Neural cell (in vitro differentiated cells): ENCODE results near the gene EYS. TPM values are rescaled to one million over a fixed set of nuclear protein-coding genes. Genes with fewer than 3 reads are reported as not detected.

Experiments
- H2AFZ ChIP-seq: fragments of 200-600, 300-800 bp; sonication (generic), shearing (Covaris generic); 2 replicates; pipeline ENCODE4 v1.6.0; 2014; ENCODE audit warnings: low read depth, mild to moderate bottlenecking, antibody characterized with exemption, low read length, moderate library complexity
- H3F3A ChIP-seq: fragments of 200-600 bp; shearing (Covaris generic); 2 replicates; pipeline ENCODE4 v1.6.1; 2016; ENCODE audit warnings: mild to moderate bottlenecking, moderate library complexity, mixed read lengths, antibody characterized with exemption, low read length; ENCODE audit not compliant: insufficient read depth, poor library complexity, severe bottlenecking
- H3K27ac ChIP-seq: fragments of 200-600, 300-800 bp; sonication (generic), shearing (Covaris generic); 2 replicates; pipeline ENCODE4 v1.5.1; 2014; ENCODE audit warnings: mild to moderate bottlenecking, low read length, moderate library complexity
- H3K27me3 ChIP-seq: fragments of 300-800, 200-600 bp; sonication (generic), shearing (Covaris generic); 2 replicates; pipeline ENCODE4 v1.6.0; 2014; ENCODE audit warnings: mild to moderate bottlenecking, low read depth, low read length, moderate library complexity; ENCODE audit not compliant: insufficient read depth
- H3K36me3 ChIP-seq: fragments of 300-800, 200-600 bp; sonication (generic), shearing (Covaris generic); 2 replicates; pipeline ENCODE4 v1.5.1; 2014; ENCODE audit warnings: mild to moderate bottlenecking, antibody characterized with exemption, low read length, moderate library complexity; ENCODE audit not compliant: insufficient read depth
- H3K4me2 ChIP-seq: fragments of 300-800, 200-600 bp; sonication (generic), shearing (Covaris generic); 2 replicates; pipeline ENCODE4 v1.6.0; 2014; ENCODE audit warnings: mild to moderate bottlenecking, low read length
- H3K4me3 ChIP-seq: fragments of 300-800, 200-600 bp; sonication (generic), shearing (Covaris generic); 2 replicates; pipeline ENCODE4 v1.5.1; 2014; ENCODE audit warnings: mild to moderate bottlenecking, low read length, moderate library complexity
- H3K79me2 ChIP-seq: fragments of 200-600 bp; shearing (Covaris generic); replicated peaks from 2 replicates; pipeline ENCODE4 v1.6.0; 2014; ENCODE audit warnings: mild to moderate bottlenecking, low read length, moderate library complexity; ENCODE audit not compliant: insufficient read depth
- H3K9ac ChIP-seq: fragments of 300-800, 200-600 bp; sonication (generic), shearing (Covaris generic); 2 replicates; pipeline ENCODE4 v1.6.1; 2016; ENCODE audit warnings: mild to moderate bottlenecking, low read length, mixed read lengths
- H3K9me2 ChIP-seq: fragments of 200-600 bp; shearing (Covaris generic); 2 replicates; pipeline ENCODE4 v1.6.1; 2016; ENCODE audit warnings: mild to moderate bottlenecking, low read length, mixed read lengths; ENCODE audit not compliant: insufficient read depth
- H3K9me3 ChIP-seq: fragments of 200-600, 300-800 bp; sonication (generic), shearing (Covaris generic); 2 replicates; pipeline ENCODE4 v1.6.1; 2016; ENCODE audit warnings: mild to moderate bottlenecking, mixed run types, low read length, moderate library complexity, mixed read lengths
- H4K20me1 ChIP-seq: fragments of 200-600 bp; shearing (Covaris generic); 2 replicates; pipeline ENCODE4 v1.6.1; 2016; ENCODE audit warnings: mild to moderate bottlenecking, mixed run types; ENCODE audit not compliant: insufficient read depth
- CTCF ChIP-seq: fragments of 450-650 bp; IDR thresholded peaks from 2 replicates; pipeline ENCODE4 v1.5.1; 2014; ENCODE audit warnings: antibody characterized with exemption, mild to moderate bottlenecking, moderate library complexity; ENCODE audit not compliant: poor library complexity, severe bottlenecking
- EP300 ChIP-seq: fragments of 450-650 bp; conservative IDR thresholded peaks from 2 replicates; pipeline ENCODE4 v1.6.1; 2014; ENCODE audit warnings: antibody characterized with exemption, mild to moderate bottlenecking, moderate library complexity; ENCODE audit not compliant: poor library complexity, severe bottlenecking
- EZH2 ChIP-seq: fragments of 200-600, 300-800 bp; shearing (Covaris generic), sonication (generic); IDR thresholded peaks from 2 replicates; pipeline ENCODE4 v1.6.1; 2014; ENCODE audit warnings: antibody characterized with exemption, low read length, borderline replicate concordance, mild to moderate bottlenecking; ENCODE audit not compliant: insufficient read depth, poor library complexity, severe bottlenecking
- MXI1 ChIP-seq: fragments of 450-650 bp; conservative IDR thresholded peaks from 2 replicates; pipeline ENCODE4 v1.6.1; 2014; ENCODE audit warnings: antibody characterized with exemption, mild to moderate bottlenecking; ENCODE audit not compliant: poor library complexity, severe bottlenecking
- POLR2AphosphoS5 ChIP-seq: IDR thresholded peaks from 2 replicates; pipeline ENCODE4 v1.6.1; 2012
- RAD21 ChIP-seq: fragments of 450-650 bp; conservative IDR thresholded peaks from 2 replicates; pipeline ENCODE4 v1.6.1; 2014; ENCODE audit warnings: antibody characterized with exemption, mild to moderate bottlenecking, moderate library complexity
- REST ChIP-seq: IDR thresholded peaks from 2 replicates; pipeline ENCODE4 v1.6.1; 2012; ENCODE audit warnings: borderline replicate concordance
- SMC3 ChIP-seq: fragments of 450-650 bp; conservative IDR thresholded peaks from 2 replicates; pipeline ENCODE4 v1.6.1; 2014; ENCODE audit warnings: antibody characterized with exemption, mild to moderate bottlenecking, moderate library complexity; ENCODE audit not compliant: poor library complexity
- TAF1 ChIP-seq: IDR thresholded peaks from 2 replicates; pipeline ENCODE4 v1.6.1; 2012; ENCODE audit warnings: low read depth
- polyA plus RNA-seq: library from polyadenylated mRNA; depleted of rRNA; stranded (reverse); fragments of >200 nt; gene quantifications from 2 replicates; pipeline ENCODE4 v1.2.3, GENCODE V29; 2014

The EYS gene
- polyA plus RNA-seq, 1 donor from 2014 or later = 0.38 TPM

- Histone ChIP-seq H3K79me2 (no peaks in the 10 kb centered on the region), H3K9me2 (no peaks in the 10 kb centered on the region), H4K20me1 (no peaks in the 10 kb centered on the region), H2AFZ (no peak overlapping the region), H3K27ac (no peak overlapping the region), H3K4me2 (no peak overlapping the region), H3K4me3 (no peak overlapping the region), H3F3A (no peaks in the 10 kb centered on the region), H3K36me3 (no peaks in the 10 kb centered on the region), H3K9ac (no peak overlapping the region), H3K9me3 (peaks cover 3% of the 10 kb centered on the region), H3K27me3 (no peaks in the 10 kb centered on the region)
- TF ChIP-seq TAF1 (no peak), POLR2AphosphoS5 (no peak), RAD21 (no peak), EZH2 (no peak), MXI1 (no peak), SMC3 (no peak), CTCF (no peak), REST (no peak), EP300 (no peak)
Observed at GRCh38 chr6:64288351-64288750, 1418.7 kb downstream of the EYS start.

GRCh38 chr6:64281167-64281566 is 1425.9 kb downstream of the EYS start:
- H3K9me3 ChIP-seq = peaks cover 3% of the 10 kb centered on the region

More at GRCh38 chr6:64281167-64281566, 1425.9 kb downstream of the EYS start:
- Histone ChIP-seq H3K9me2 (no peaks in the 10 kb centered on the region), H3F3A (no peaks in the 10 kb centered on the region), H3K4me2 (no peak overlapping the region), H3K9ac (no peak overlapping the region), H2AFZ (no peak overlapping the region), H3K4me3 (no peak overlapping the region), H4K20me1 (no peaks in the 10 kb centered on the region), H3K27me3 (no peaks in the 10 kb centered on the region), H3K36me3 (no peaks in the 10 kb centered on the region), H3K27ac (no peak overlapping the region), H3K79me2 (no peaks in the 10 kb centered on the region)
- TF ChIP-seq EZH2 (no peak), EP300 (no peak), RAD21 (no peak), REST (no peak), POLR2AphosphoS5 (no peak), MXI1 (no peak), CTCF (no peak)
